NCI-H2107 treated with DMSO at 0.1 percent for 48 hours (cell line): ENCODE results near the gene RANGRF.

Experiments
- DNase-seq: peaks from one replicate; lab custom pipeline; 2025; ENCODE audit not compliant: unreplicated experiment; lab: John Stamatoyannopoulos, UW

RANGRF gene

GRCh38 chr17:8273884-8274444, 14.5 kb upstream of the RANGRF start:
- DNase-seq: no peak

GRCh38 chr17:8274816-8275215, 13.7 kb upstream of the RANGRF start:
- DNase-seq: no peak

GRCh38 chr17:8275421-8276290, 12.8 kb upstream of the RANGRF start:
- DNase-seq: no peak

GRCh38 chr17:8277317-8277716, 11.2 kb upstream of the RANGRF start:
- no peak for DNase-seq

- DNase-seq: no peak
Measured at GRCh38 chr17:8282345-8282744, 6.1 kb upstream of the RANGRF start.

GRCh38 chr17:8283356-8283755, 5.1 kb upstream of the RANGRF start:
- DNase-seq: no peak

GRCh38 chr17:8284126-8284525, 4.3 kb upstream of the RANGRF start:
- DNase-seq: no peak

- peak; percentile 6 for DNase-seq
Measured at GRCh38 chr17:8285270-8286181, 2.9 kb upstream of the RANGRF start.

- DNase-seq: peak; percentile 5
Measured at GRCh38 chr17:8287651-8288335, 677 bp upstream of the RANGRF start.

GRCh38 chr17:8289103-8289397, 580 bp downstream of the RANGRF start:
- no peak for DNase-seq

GRCh38 chr17:8290043-8290442, 1.6 kb downstream of the RANGRF start:
- DNase-seq: no peak

GRCh38 chr17:8292639-8293395, 4.3 kb downstream of the RANGRF start:
- DNase-seq: no peak

GRCh38 chr17:8294361-8294760, 5.9 kb downstream of the RANGRF start:
- DNase-seq: no peak

GRCh38 chr17:8294814-8295316, 6.4 kb downstream of the RANGRF start:
- DNase-seq: no peak

GRCh38 chr17:8300226-8300625, 11.8 kb downstream of the RANGRF start:
- DNase-seq: no peak

GRCh38 chr17:8300627-8301242, 12.3 kb downstream of the RANGRF start:
- peak; percentile 62 for DNase-seq

- no peak for DNase-seq
Measured at GRCh38 chr17:8310601-8311123, 22.2 kb downstream of the RANGRF start.

- no peak for DNase-seq
Measured at GRCh38 chr17:8311131-8311790, 22.8 kb downstream of the RANGRF start.

- DNase-seq: no peak
Measured at GRCh38 chr17:8312251-8312650, 23.8 kb downstream of the RANGRF start.
